ENCODE measurements around the gene MYO1D. TPM values are rescaled to one million over a fixed set of nuclear protein-coding genes. Genes with fewer than 3 reads are reported as not detected.

Gene MYO1D
- total RNA-seq, 1 donor from 2014 or later = 18.0 TPM

GRCh38 chr17:32609085-32609484, 267.8 kb downstream of the MYO1D start:
- Mint-ChIP-seq H3K4me3 (ENCODE audit: unreplicated experiment) (no peak overlapping the region), H3K9me3 (ENCODE audit: unreplicated experiment) (no peaks in the 10 kb centered on the region), H3K27me3 (ENCODE audit: low read depth, unreplicated experiment) (no peaks in the 10 kb centered on the region), H3K4me1 (ENCODE audit: low read depth, unreplicated experiment) (no peaks in the 10 kb centered on the region), H3K27ac (ENCODE audit: unreplicated experiment) (no peak overlapping the region), H3K36me3 (ENCODE audit: low read depth, unreplicated experiment) (no peaks in the 10 kb centered on the region)
- Histone ChIP-seq H3K27ac (ENCODE audit: low read depth, low read length) (no peak overlapping the region), H3K4me2 (ENCODE audit: low read length) (no peak overlapping the region), H3K27me3 (ENCODE audit: insufficient read depth, low read length) (no peaks in the 10 kb centered on the region), H3K36me3 (ENCODE audit: insufficient read depth, low read length) (no peaks in the 10 kb centered on the region), H3K4me1 (ENCODE audit: insufficient read depth, low read length) (no peaks in the 10 kb centered on the region), H3K9ac (ENCODE audit: low read length) (no peak overlapping the region), H2AFZ (ENCODE audit: low read depth, low read length) (no peak overlapping the region), H3K4me3 (ENCODE audit: insufficient read depth, low read depth, low read length) (no peak overlapping the region), H3K79me2 (ENCODE audit: insufficient read depth, low read length) (no peaks in the 10 kb centered on the region), H3K9me3 (ENCODE audit: insufficient read depth, low read depth, low read length) (no peaks in the 10 kb centered on the region), H4K20me1 (ENCODE audit: insufficient read depth, low read length) (no peaks in the 10 kb centered on the region)
- DNase-seq (ENCODE audit: low read depth) (peak; percentile 7), FAIRE-seq (no peak)
- TF ChIP-seq EZH2 (IDR thresholded peaks at IDR 0.05; ENCODE audit: insufficient read depth, low read length) (no peak), CTCF (IDR thresholded peaks at IDR 0.05; ENCODE audit: insufficient read depth, low read depth, low read length) (no peak)

- no peaks in the 10 kb centered on the region for H3K79me2 ChIP-seq (ENCODE audit: insufficient read depth, low read length)
- TF ChIP-seq CTCF (IDR thresholded peaks at IDR 0.05; ENCODE audit: insufficient read depth, low read depth, low read length) = no peak
- TF ChIP-seq EZH2 (IDR thresholded peaks at IDR 0.05; ENCODE audit: insufficient read depth, low read length) = no peak
- no peak overlapping the region for H3K27ac ChIP-seq (ENCODE audit: low read depth, low read length)
- H3K9me3 ChIP-seq (ENCODE audit: insufficient read depth, low read depth, low read length) = no peaks in the 10 kb centered on the region
- FAIRE-seq (no peak), DNase-seq (ENCODE audit: low read depth) (no peak)
- no peaks in the 10 kb centered on the region for H4K20me1 ChIP-seq (ENCODE audit: insufficient read depth, low read length)
- Mint-ChIP-seq H3K27me3 (ENCODE audit: low read depth, unreplicated experiment) (no peaks in the 10 kb centered on the region), H3K9me3 (ENCODE audit: unreplicated experiment) (no peaks in the 10 kb centered on the region), H3K36me3 (ENCODE audit: low read depth, unreplicated experiment) (no peaks in the 10 kb centered on the region), H3K27ac (ENCODE audit: unreplicated experiment) (no peak overlapping the region), H3K4me3 (ENCODE audit: unreplicated experiment) (no peak overlapping the region), H3K4me1 (ENCODE audit: low read depth, unreplicated experiment) (no peaks in the 10 kb centered on the region)
- no peaks in the 10 kb centered on the region for H3K27me3 ChIP-seq (ENCODE audit: insufficient read depth, low read length)
- no peak overlapping the region for H2AFZ ChIP-seq (ENCODE audit: low read depth, low read length)
- no peak overlapping the region for H3K4me2 ChIP-seq (ENCODE audit: low read length)
- H3K4me3 ChIP-seq (ENCODE audit: insufficient read depth, low read depth, low read length) = no peak overlapping the region
- H3K36me3 ChIP-seq (ENCODE audit: insufficient read depth, low read length) = no peaks in the 10 kb centered on the region
- no peak overlapping the region for H3K9ac ChIP-seq (ENCODE audit: low read length)
- H3K4me1 ChIP-seq (ENCODE audit: insufficient read depth, low read length) = no peaks in the 10 kb centered on the region
Measured at GRCh38 chr17:32608267-32608666, 268.7 kb downstream of the MYO1D start.

- Histone ChIP-seq H3K4me2 (ENCODE audit: low read length) (no peak overlapping the region), H3K27ac (ENCODE audit: low read depth, low read length) (no peak overlapping the region), H3K9me3 (ENCODE audit: insufficient read depth, low read depth, low read length) (no peaks in the 10 kb centered on the region), H3K36me3 (ENCODE audit: insufficient read depth, low read length) (no peaks in the 10 kb centered on the region), H4K20me1 (ENCODE audit: insufficient read depth, low read length) (no peaks in the 10 kb centered on the region), H3K79me2 (ENCODE audit: insufficient read depth, low read length) (no peaks in the 10 kb centered on the region), H3K4me3 (ENCODE audit: insufficient read depth, low read depth, low read length) (no peak overlapping the region), H3K27me3 (ENCODE audit: insufficient read depth, low read length) (no peaks in the 10 kb centered on the region), H3K4me1 (ENCODE audit: insufficient read depth, low read length) (no peaks in the 10 kb centered on the region), H2AFZ (ENCODE audit: low read depth, low read length) (no peak overlapping the region), H3K9ac (ENCODE audit: low read length) (no peak overlapping the region)
- TF ChIP-seq CTCF (IDR thresholded peaks at IDR 0.05; ENCODE audit: insufficient read depth, low read depth, low read length) = no peak
- no peak for TF ChIP-seq EZH2 (IDR thresholded peaks at IDR 0.05; ENCODE audit: insufficient read depth, low read length)
- H3K27me3 Mint-ChIP-seq (ENCODE audit: low read depth, unreplicated experiment) = no peaks in the 10 kb centered on the region
- H3K9me3 Mint-ChIP-seq (ENCODE audit: unreplicated experiment) = no peaks in the 10 kb centered on the region
- no peak overlapping the region for H3K27ac Mint-ChIP-seq (ENCODE audit: unreplicated experiment)
- no peak for DNase-seq (ENCODE audit: low read depth)
- peaks cover 8% of the 10 kb centered on the region for H3K36me3 Mint-ChIP-seq (ENCODE audit: low read depth, unreplicated experiment)
- no peak for FAIRE-seq
- no peaks in the 10 kb centered on the region for H3K4me1 Mint-ChIP-seq (ENCODE audit: low read depth, unreplicated experiment)
- H3K4me3 Mint-ChIP-seq (ENCODE audit: unreplicated experiment) = no peak overlapping the region
Measured at GRCh38 chr17:32604966-32605365, 272.0 kb downstream of the MYO1D start.
